ENCODE results near the gene FOXL1. TPM values are rescaled to one million over a fixed set of nuclear protein-coding genes. Genes with fewer than 3 reads are reported as not detected.

The FOXL1 gene
- total RNA-seq, 1 donor from 2014 or later, result 0.07 TPM

DNA sequence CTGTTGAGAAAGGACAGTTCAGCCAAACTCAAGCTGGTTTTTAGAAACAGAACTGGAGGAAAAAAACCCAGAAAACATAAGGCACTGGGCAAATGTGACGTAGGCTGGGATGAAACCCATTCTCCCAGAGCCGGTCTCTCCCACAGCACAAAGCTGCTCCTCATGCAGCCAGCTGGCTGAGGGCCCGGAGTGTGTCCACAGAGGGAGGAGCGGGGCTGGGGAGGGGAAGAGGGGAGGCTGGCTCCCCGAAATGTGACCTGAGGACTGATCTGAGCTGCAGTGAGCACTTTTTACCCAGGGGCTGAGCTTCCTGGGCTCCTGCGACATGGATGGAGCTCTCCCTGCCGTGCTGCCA is 47.2 kb upstream of the FOXL1 start:
- H3K4me3 ChIP-seq, result no peak overlapping the region

DNA sequence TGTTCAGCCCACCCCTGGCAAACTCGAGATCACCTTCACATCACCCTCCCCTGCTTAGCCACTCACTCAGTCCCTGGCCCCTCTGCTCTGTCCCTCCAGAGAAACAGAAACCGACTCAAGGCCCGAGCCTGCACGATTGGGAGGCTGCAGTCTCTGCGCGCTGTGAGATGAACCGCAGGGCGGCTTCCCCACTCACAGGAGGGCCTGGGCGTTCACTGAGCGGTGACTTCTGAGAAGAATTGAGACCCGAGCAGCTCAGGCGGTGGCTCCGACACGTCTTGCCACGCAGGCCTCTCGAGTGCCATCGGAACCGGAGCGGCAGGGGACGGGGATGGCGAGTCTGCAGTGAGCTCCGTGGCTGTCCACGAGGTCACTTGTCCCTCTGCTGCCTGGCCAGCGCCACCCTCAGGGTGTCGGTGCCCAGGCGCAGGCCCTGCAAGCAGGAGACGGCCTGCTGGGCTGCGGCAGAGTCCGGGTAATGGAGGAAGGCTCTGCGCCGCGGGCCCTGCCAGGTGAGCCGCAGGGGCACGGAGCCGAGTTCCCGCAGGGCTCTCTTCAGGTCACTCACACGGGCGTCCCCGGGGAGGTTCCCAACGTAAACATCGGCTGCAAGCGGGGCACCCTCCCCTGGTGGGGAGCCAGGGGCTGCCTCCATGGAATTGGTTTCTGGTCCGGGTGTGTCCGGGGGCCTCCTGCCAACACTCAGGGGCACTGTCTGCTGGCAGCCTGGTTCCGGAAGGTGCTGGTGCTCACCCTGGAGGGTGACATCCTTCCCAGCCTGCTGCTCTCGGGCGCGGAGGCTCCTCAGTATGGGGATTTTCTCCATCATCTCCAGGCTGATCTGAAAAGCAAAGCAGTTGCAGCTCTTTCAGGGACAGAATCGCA is 46.5 kb upstream of the FOXL1 start:
- H3K4me3 Mint-ChIP-seq, result no peak overlapping the region
- DNase-seq (ENCODE audit: low spot score), result no peak
- Histone ChIP-seq H3K4me2 (no peak overlapping the region), H3K4me3 (no peak overlapping the region), H2AFZ (replicated peaks) (no peak overlapping the region), H3F3A (ENCODE audit: low read depth) (no peaks in the 10 kb centered on the region), H3K27me3 (no peaks in the 10 kb centered on the region), H4K20me1 (ENCODE audit: low read depth) (peaks cover 3% of the 10 kb centered on the region), H3K4me1 (no peaks in the 10 kb centered on the region), H3K9me3 (ENCODE audit: low read depth) (no peaks in the 10 kb centered on the region), H3K27ac (no peak overlapping the region), H3K36me3 (no peaks in the 10 kb centered on the region), H3K79me2 (ENCODE audit: low read depth) (no peaks in the 10 kb centered on the region), H3K9ac (no peak overlapping the region)
- peaks cover 5% of the 10 kb centered on the region for H3K27me3 Mint-ChIP-seq (ENCODE audit: insufficient read depth, low read depth)
- no peak overlapping the region for H3K27ac Mint-ChIP-seq
- H3K36me3 Mint-ChIP-seq, result no peaks in the 10 kb centered on the region
- TF ChIP-seq EZH2 (IDR thresholded peaks at IDR 0.05), result no peak
- TF ChIP-seq EZH2phosphoT487 (IDR thresholded peaks at IDR 0.05), result no peak
- TF ChIP-seq, protein P1, sequence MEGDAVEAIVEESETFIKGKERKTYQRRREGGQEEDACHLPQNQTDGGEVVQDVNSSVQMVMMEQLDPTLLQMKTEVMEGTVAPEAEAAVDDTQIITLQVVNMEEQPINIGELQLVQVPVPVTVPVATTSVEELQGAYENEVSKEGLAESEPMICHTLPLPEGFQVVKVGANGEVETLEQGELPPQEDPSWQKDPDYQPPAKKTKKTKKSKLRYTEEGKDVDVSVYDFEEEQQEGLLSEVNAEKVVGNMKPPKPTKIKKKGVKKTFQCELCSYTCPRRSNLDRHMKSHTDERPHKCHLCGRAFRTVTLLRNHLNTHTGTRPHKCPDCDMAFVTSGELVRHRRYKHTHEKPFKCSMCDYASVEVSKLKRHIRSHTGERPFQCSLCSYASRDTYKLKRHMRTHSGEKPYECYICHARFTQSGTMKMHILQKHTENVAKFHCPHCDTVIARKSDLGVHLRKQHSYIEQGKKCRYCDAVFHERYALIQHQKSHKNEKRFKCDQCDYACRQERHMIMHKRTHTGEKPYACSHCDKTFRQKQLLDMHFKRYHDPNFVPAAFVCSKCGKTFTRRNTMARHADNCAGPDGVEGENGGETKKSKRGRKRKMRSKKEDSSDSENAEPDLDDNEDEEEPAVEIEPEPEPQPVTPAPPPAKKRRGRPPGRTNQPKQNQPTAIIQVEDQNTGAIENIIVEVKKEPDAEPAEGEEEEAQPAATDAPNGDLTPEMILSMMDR (IDR thresholded peaks at IDR 0.05), result no peak
- H3K9me3 Mint-ChIP-seq, result no peaks in the 10 kb centered on the region
- H3K4me1 Mint-ChIP-seq, result peaks cover 12% of the 10 kb centered on the region

More for the DNA sequence above, 47.2 kb upstream of the FOXL1 start:
- Histone ChIP-seq H3K27me3 (no peaks in the 10 kb centered on the region), H3K4me2 (no peak overlapping the region), H2AFZ (replicated peaks) (no peak overlapping the region), H3K36me3 (no peaks in the 10 kb centered on the region), H4K20me1 (ENCODE audit: low read depth) (peaks cover under 1% of the 10 kb centered on the region), H3K27ac (no peak overlapping the region), H3K9me3 (ENCODE audit: low read depth) (no peaks in the 10 kb centered on the region), H3K9ac (no peak overlapping the region), H3F3A (ENCODE audit: low read depth) (no peaks in the 10 kb centered on the region), H3K79me2 (ENCODE audit: low read depth) (no peaks in the 10 kb centered on the region), H3K4me1 (no peaks in the 10 kb centered on the region)
- Mint-ChIP-seq H3K4me1 (peaks cover 10% of the 10 kb centered on the region), H3K9me3 (no peaks in the 10 kb centered on the region), H3K4me3 (no peak overlapping the region), H3K27ac (no peak overlapping the region), H3K27me3 (ENCODE audit: insufficient read depth, low read depth) (peaks cover 12% of the 10 kb centered on the region), H3K36me3 (no peaks in the 10 kb centered on the region)
- no peak for DNase-seq (ENCODE audit: low spot score)
- TF ChIP-seq, protein P1 (IDR thresholded peaks at IDR 0.05), result no peak
- TF ChIP-seq EZH2phosphoT487 (IDR thresholded peaks at IDR 0.05), result no peak
- no peak for TF ChIP-seq EZH2 (IDR thresholded peaks at IDR 0.05)

DNA sequence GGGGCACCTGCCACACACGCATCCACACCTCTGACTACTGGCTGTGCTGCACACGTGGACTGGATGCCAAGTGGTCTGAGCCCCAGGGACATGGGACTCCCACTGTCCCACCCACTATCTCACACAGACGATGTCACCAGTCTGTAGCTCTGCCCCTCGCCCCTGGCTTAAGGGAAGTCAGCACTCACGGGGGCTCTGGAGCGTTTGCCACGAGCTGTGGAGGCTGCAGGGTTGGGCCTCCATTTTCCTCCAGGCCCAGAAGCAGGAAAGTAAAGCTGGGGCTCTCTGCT is 45.9 kb upstream of the FOXL1 start:
- no peak overlapping the region for H3K4me2 ChIP-seq
- no peaks in the 10 kb centered on the region for H3F3A ChIP-seq (ENCODE audit: low read depth)
- no peaks in the 10 kb centered on the region for H3K79me2 ChIP-seq (ENCODE audit: low read depth)
- no peaks in the 10 kb centered on the region for H3K27me3 ChIP-seq
- peaks cover 3% of the 10 kb centered on the region for H4K20me1 ChIP-seq (ENCODE audit: low read depth)
- no peaks in the 10 kb centered on the region for H3K4me1 ChIP-seq
- no peak for DNase-seq (ENCODE audit: low spot score)
- peaks cover 12% of the 10 kb centered on the region for H3K4me1 Mint-ChIP-seq
- H3K27ac ChIP-seq, result no peak overlapping the region
- H3K27me3 Mint-ChIP-seq (ENCODE audit: insufficient read depth, low read depth), result peaks cover 5% of the 10 kb centered on the region
- no peak overlapping the region for H3K9ac ChIP-seq
- TF ChIP-seq EZH2phosphoT487 (IDR thresholded peaks at IDR 0.05) (no peak), EZH2 (IDR thresholded peaks at IDR 0.05) (no peak)
- TF ChIP-seq, protein P1 (IDR thresholded peaks at IDR 0.05), result no peak
- H2AFZ ChIP-seq (replicated peaks), result no peak overlapping the region
- H3K36me3 Mint-ChIP-seq, result no peaks in the 10 kb centered on the region
- H3K36me3 ChIP-seq, result no peaks in the 10 kb centered on the region
- no peak overlapping the region for H3K4me3 Mint-ChIP-seq
- H3K27ac Mint-ChIP-seq, result no peak overlapping the region
- no peaks in the 10 kb centered on the region for H3K9me3 Mint-ChIP-seq
- no peaks in the 10 kb centered on the region for H3K9me3 ChIP-seq (ENCODE audit: low read depth)
- no peak overlapping the region for H3K4me3 ChIP-seq

All from neural progenitor cell (in vitro differentiated cells).